SK-N-SH treated with all-trans-retinoic acid at 6 μM for 48 hours (cell line): ENCODE measurements around the gene FLNC.

Source experiments
- ARNTL ChIP-seq: fragments of 450-650 bp; formaldehyde crosslinking; IDR thresholded peaks from 2 replicates; pipeline ENCODE4 v1.5.0; 2020; ENCODE audit warnings: low read depth, mild to moderate bottlenecking, moderate library complexity, borderline replicate concordance
- BACH2 ChIP-seq: fragments of 250-450 bp; sonication (Bioruptor Pico); IDR thresholded peaks from 2 replicates; pipeline ENCODE4 v1.9.0; 2021; ENCODE audit warnings: mild to moderate bottlenecking, borderline replicate concordance
- CSDC2 ChIP-seq: fragments of 250-450 bp; sonication (Bioruptor Pico); IDR thresholded peaks from 2 replicates; pipeline ENCODE4 v1.5.0; 2020; ENCODE audit warnings: mild to moderate bottlenecking, moderate library complexity
- GLIS3 ChIP-seq: fragments of 250-450 bp; sonication (Bioruptor Pico); IDR thresholded peaks from 2 replicates; pipeline ENCODE4 v1.5.0; 2020; ENCODE audit warnings: mild to moderate bottlenecking, moderate library complexity
- ISL1 ChIP-seq: fragments of 250-450 bp; sonication (Bioruptor Pico); IDR thresholded peaks from 2 replicates; pipeline ENCODE4 v2.1.2; 2022; ENCODE audit warnings: mild to moderate bottlenecking, moderate library complexity
- PATZ1 ChIP-seq: fragments of 250-450 bp; sonication (Bioruptor Pico); IDR thresholded peaks from 2 replicates; pipeline ENCODE4 v1.8.0; 2020; ENCODE audit warnings: mild to moderate bottlenecking, moderate library complexity, borderline replicate concordance
- RARB ChIP-seq: fragments of 250-450 bp; sonication (Bioruptor Pico); IDR thresholded peaks from 2 replicates; pipeline ENCODE4 v1.8.0; 2021; ENCODE audit warnings: mild to moderate bottlenecking, moderate library complexity
- ZNF70 ChIP-seq: fragments of 450-650 bp; formaldehyde crosslinking; IDR thresholded peaks from 2 replicates; pipeline ENCODE4 v1.5.0; 2020; ENCODE audit warnings: mild to moderate bottlenecking, moderate library complexity
- ZNF8 ChIP-seq: fragments of 450-650 bp; formaldehyde crosslinking; IDR thresholded peaks from 2 replicates; pipeline ENCODE4 v1.5.0; 2020; ENCODE audit warnings: mild to moderate bottlenecking, moderate library complexity

- TF ChIP-seq GLIS3 (no peak), ZNF70 (0 out of 2 replicates have a peak, but pooled peaks have one; percentile 15), ZNF8 (CRISPR knock-in tag) (peak; percentile 90), PATZ1 (CRISPR knock-in tag) (no peak), BACH2 (CRISPR knock-in tag) (no peak), ARNTL (CRISPR knock-in tag) (no peak), RARB (CRISPR knock-in tag) (no peak), CSDC2 (CRISPR knock-in tag) (no peak), ISL1 (peak; percentile 56)
Measured at GRCh38 chr7:128875523-128875948, 45.3 kb downstream of the FLNC start.
